GM13977 (cell line): Measurements from ENCODE around the gene PRUNE2.

Experiments
- DNase-seq: peaks from one replicate; pipeline ENCODE4 v3.0.0; 2012; ENCODE audit warnings: low spot score
- CTCF ChIP-seq: IDR thresholded peaks from 2 replicates; pipeline ENCODE4 v1.5.1; 2012; ENCODE audit warnings: mild to moderate bottlenecking, control low read depth; ENCODE audit not compliant: insufficient read depth; ENCODE audit errors: extremely low read depth, missing control alignments
- in situ Hi-C: fragments of 300-500 bp; cut with MboI; formaldehyde crosslinking; loops from one replicate; pipeline ENCODE4 v1.12.0; 2022; ENCODE audit warnings: low sequenced_read_pairs, low pct_unique_long_range_greater_than_20kb, mixed read lengths, inconsistent platforms; ENCODE audit not compliant: unreplicated experiment

Gene PRUNE2

GRCh38 chr9:76644647-76645250 lies 261.2 kb downstream of the PRUNE2 start:
- no peak for TF ChIP-seq CTCF
- DNase-seq, result no peak
- in situ Hi-C loops, result no loop called here

GRCh38 chr9:76644171-76644570 lies 261.7 kb downstream of the PRUNE2 start:
- no peak for TF ChIP-seq CTCF
- in situ Hi-C loops, result no loop called here
- no peak for DNase-seq

- DNase-seq, result no peak
- in situ Hi-C loops, result no loop called here
- no peak for TF ChIP-seq CTCF
These were observed 262.4 kb downstream of the PRUNE2 start for GRCh38 chr9:76643399-76644117.

- TF ChIP-seq CTCF, result no peak
- DNase-seq, result no peak
- in situ Hi-C loops, result no loop called here
These were observed 263.2 kb downstream of the PRUNE2 start for GRCh38 chr9:76642701-76643209.

GRCh38 chr9:76642074-76642473 lies 263.8 kb downstream of the PRUNE2 start:
- TF ChIP-seq CTCF, result no peak
- in situ Hi-C loops, result no loop called here
- DNase-seq, result no peak

GRCh38 chr9:76638001-76638400 lies 267.9 kb downstream of the PRUNE2 start:
- TF ChIP-seq CTCF, result no peak
- no peak for DNase-seq
- in situ Hi-C loops, result no loop called here
